C4-2B (cell line): Measurements from ENCODE around the gene PHYHD1.

Experiments
- H3K27ac ChIP-seq: fragments of 450-650 bp; 2 replicates; pipeline ENCODE4 v1.5.1; 2017
- ZFX ChIP-seq: fragments of 450-650 bp; IDR thresholded peaks from 2 replicates; pipeline ENCODE4 v1.6.1; 2017
- TF ChIP-seq, protein P1 (sequence below): fragments of 450-650 bp; conservative IDR thresholded peaks from 2 replicates; pipeline ENCODE4 v1.5.1; 2017; ENCODE audit warnings: mild to moderate bottlenecking

The PHYHD1 gene

DNA sequence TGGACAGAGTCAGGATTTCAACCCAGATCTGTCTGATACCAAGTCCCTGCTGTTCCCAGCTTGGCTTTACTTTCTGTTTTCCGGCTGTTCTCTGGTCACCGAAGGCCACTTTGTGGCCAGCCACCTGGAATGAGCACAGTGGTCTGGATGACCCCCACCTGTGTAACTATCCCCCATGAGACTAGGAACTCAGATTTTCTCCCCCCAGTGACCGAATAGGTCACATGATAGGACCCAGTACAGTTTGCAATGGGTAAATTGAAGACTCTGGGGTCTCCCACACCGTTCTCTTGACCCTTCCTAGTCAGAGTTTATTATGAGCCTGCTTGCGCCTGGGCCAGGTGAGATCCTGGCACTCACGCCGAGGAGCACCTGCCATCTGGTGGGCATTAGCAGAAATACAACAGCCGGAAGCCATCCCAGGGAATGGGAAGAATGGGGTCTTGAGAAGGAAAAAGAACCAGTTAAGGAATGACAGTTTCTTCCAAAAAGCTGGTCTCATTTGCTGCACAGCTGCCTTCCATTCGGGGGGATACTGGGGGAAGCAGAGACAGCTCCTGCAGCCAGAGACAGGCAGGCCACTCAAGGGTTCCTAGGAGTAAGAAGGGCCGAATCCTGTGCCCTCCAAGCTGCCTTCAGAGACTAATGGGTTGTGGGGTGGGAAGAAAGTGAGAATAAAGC, 7.1 kb downstream of the PHYHD1 start:
- TF ChIP-seq, protein P1, sequence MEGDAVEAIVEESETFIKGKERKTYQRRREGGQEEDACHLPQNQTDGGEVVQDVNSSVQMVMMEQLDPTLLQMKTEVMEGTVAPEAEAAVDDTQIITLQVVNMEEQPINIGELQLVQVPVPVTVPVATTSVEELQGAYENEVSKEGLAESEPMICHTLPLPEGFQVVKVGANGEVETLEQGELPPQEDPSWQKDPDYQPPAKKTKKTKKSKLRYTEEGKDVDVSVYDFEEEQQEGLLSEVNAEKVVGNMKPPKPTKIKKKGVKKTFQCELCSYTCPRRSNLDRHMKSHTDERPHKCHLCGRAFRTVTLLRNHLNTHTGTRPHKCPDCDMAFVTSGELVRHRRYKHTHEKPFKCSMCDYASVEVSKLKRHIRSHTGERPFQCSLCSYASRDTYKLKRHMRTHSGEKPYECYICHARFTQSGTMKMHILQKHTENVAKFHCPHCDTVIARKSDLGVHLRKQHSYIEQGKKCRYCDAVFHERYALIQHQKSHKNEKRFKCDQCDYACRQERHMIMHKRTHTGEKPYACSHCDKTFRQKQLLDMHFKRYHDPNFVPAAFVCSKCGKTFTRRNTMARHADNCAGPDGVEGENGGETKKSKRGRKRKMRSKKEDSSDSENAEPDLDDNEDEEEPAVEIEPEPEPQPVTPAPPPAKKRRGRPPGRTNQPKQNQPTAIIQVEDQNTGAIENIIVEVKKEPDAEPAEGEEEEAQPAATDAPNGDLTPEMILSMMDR: peak; percentile 96
- TF ChIP-seq ZFX: no peak
- 0 out of 2 replicates have a peak overlapping the region, but pooled peaks have one; percentile 3 for H3K27ac ChIP-seq

GRCh38 chr9:128928624-128929023, 7.8 kb downstream of the PHYHD1 start:
- no peak overlapping the region for H3K27ac ChIP-seq
- TF ChIP-seq, protein P1: no peak
- no peak for TF ChIP-seq ZFX

- H3K27ac ChIP-seq: no peak overlapping the region
- TF ChIP-seq, protein P1: no peak
- TF ChIP-seq ZFX: no peak
Observed at GRCh38 chr9:128929560-128929959, 8.8 kb downstream of the PHYHD1 start.

DNA sequence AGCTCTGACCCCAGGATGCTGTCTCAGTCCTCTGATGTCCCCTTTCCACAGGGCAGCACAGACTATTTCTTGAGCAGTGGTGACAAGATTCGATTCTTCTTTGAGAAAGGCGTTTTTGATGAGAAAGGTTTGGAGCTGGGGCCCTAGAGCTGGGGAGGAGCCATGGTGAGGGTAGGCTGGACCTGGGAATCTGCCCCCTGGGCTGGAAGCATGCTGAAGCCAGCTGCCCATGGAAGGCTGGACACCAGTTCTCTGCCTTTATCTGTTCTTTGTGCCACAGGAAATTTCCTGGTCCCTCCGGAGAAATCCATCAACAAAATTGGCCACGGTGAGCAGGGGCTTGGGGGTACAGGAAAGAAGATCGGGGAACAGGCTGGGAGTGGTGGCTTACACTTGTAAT, 12.9 kb downstream of the PHYHD1 start:
- TF ChIP-seq, protein P1: no peak
- TF ChIP-seq ZFX: no peak
- H3K27ac ChIP-seq: no peak overlapping the region

- H3K27ac ChIP-seq: no peak overlapping the region
- no peak for TF ChIP-seq ZFX
- TF ChIP-seq, protein P1: no peak
Observed at GRCh38 chr9:128936171-128936865, 15.5 kb downstream of the PHYHD1 start.

- no peak for TF ChIP-seq ZFX
- TF ChIP-seq, protein P1: no peak
- H3K27ac ChIP-seq: no peak overlapping the region
Observed at GRCh38 chr9:128937310-128938165, 16.8 kb downstream of the PHYHD1 start.
